Activated gamma-delta T cell (primary cell): ENCODE data around the gene TRAF3.
"Not testable (repeated sequence)": the region's sequence is repeated elsewhere in the genome, so short reads cannot be mapped to it uniquely, and the experiment has no call there.

Source experiments
- DNase-seq: peaks from one replicate; lab custom pipeline; 2025; lab: John Stamatoyannopoulos, UW

The TRAF3 gene

GRCh38 chr14:102923925-102924486 is 146.8 kb downstream of the TRAF3 start:
- DNase-seq = no peak

- DNase-seq = no peak
Observed at GRCh38 chr14:102924632-102925588, 147.7 kb downstream of the TRAF3 start.

GRCh38 chr14:102925646-102926045 is 148.4 kb downstream of the TRAF3 start:
- no peak for DNase-seq

GRCh38 chr14:102926104-102926503 is 148.9 kb downstream of the TRAF3 start:
- no peak for DNase-seq

GRCh38 chr14:102926840-102927239 is 149.6 kb downstream of the TRAF3 start:
- not testable (repeated sequence) for DNase-seq

- DNase-seq = no peak
Observed at GRCh38 chr14:102927346-102927877, 150.2 kb downstream of the TRAF3 start.

- DNase-seq = no peak
Observed at GRCh38 chr14:102927878-102928411, 150.7 kb downstream of the TRAF3 start.

GRCh38 chr14:102928412-102929240 is 151.4 kb downstream of the TRAF3 start:
- DNase-seq = peak; percentile 35

- DNase-seq = no peak
Observed at GRCh38 chr14:102929241-102930137, 152.2 kb downstream of the TRAF3 start.

- DNase-seq = no peak
Observed at GRCh38 chr14:102930138-102930752, 153.0 kb downstream of the TRAF3 start.

- no peak for DNase-seq
Observed at GRCh38 chr14:102930753-102931579, 153.7 kb downstream of the TRAF3 start.

- DNase-seq = no peak
Observed at GRCh38 chr14:102931580-102932285, 154.5 kb downstream of the TRAF3 start.

- no peak for DNase-seq
Observed at GRCh38 chr14:102932484-102933248, 155.4 kb downstream of the TRAF3 start.

GRCh38 chr14:102933618-102934231 is 156.5 kb downstream of the TRAF3 start:
- no peak for DNase-seq

- DNase-seq = no peak
Observed at GRCh38 chr14:102935756-102936155, 158.5 kb downstream of the TRAF3 start.

GRCh38 chr14:102937331-102938175 is 160.3 kb downstream of the TRAF3 start:
- DNase-seq = no peak

GRCh38 chr14:102938191-102938590 is 160.9 kb downstream of the TRAF3 start:
- DNase-seq = no peak
